ENCODE results near the gene GAL3ST2.
"Not testable (repeated sequence)": the region's sequence is repeated elsewhere in the genome, so short reads cannot be mapped to it uniquely, and the experiment has no call there.

Gene GAL3ST2

GRCh38 chr2:241820625-241821384 lies 44.2 kb downstream of the GAL3ST2 start:
- no peak for TF ChIP-seq EZH2 (IDR thresholded peaks at IDR 0.05)
- no peak for TF ChIP-seq FOXP2 (optimal IDR thresholded peaks at IDR 0.05; ENCODE audit: control extremely low read depth, extremely low read length, insufficient read depth)
- TF ChIP-seq POLR2AphosphoS5 (IDR thresholded peaks at IDR 0.05; ENCODE audit: borderline replicate concordance, low read depth, low read length): no peak

GRCh38 chr2:241821460-241822263 lies 45.0 kb downstream of the GAL3ST2 start:
- DNase-seq (ENCODE audit: low read depth, low spot score): no peak
- TF ChIP-seq EZH2 (IDR thresholded peaks at IDR 0.05) (no peak), POLR2AphosphoS5 (IDR thresholded peaks at IDR 0.05; ENCODE audit: borderline replicate concordance, low read depth, low read length) (no peak), FOXP2 (optimal IDR thresholded peaks at IDR 0.05; ENCODE audit: control extremely low read depth, extremely low read length, insufficient read depth) (no peak)
- H3K9me3 ChIP-seq (ENCODE audit: low read depth, low read length): no peaks in the 10 kb centered on the region
- peak overlapping the region; percentile 20 for H3K27ac ChIP-seq
- peak overlapping the region; percentile 19 for H3K9ac ChIP-seq (ENCODE audit: insufficient read length)
- peak overlapping the region; percentile 26; the same call in 1 of the 2 replicates for H3K4me3 ChIP-seq
- no peaks in the 10 kb centered on the region for H3K36me3 ChIP-seq (ENCODE audit: insufficient read depth, low read length)

More at GRCh38 chr2:241820625-241821384, 44.2 kb downstream of the GAL3ST2 start:
- no peaks in the 10 kb centered on the region for H3K9me3 ChIP-seq (ENCODE audit: low read depth, low read length)
- H3K4me3 ChIP-seq: peak overlapping the region; percentile 26; the same call in 1 of the 2 replicates
- H3K36me3 ChIP-seq (ENCODE audit: insufficient read depth, low read length): no peaks in the 10 kb centered on the region
- DNase-seq (ENCODE audit: low read depth, low spot score): no peak
- no peak overlapping the region; the same call in 1 of the 2 replicates for H3K27ac ChIP-seq
- H3K9ac ChIP-seq (ENCODE audit: insufficient read length): no peak overlapping the region

- Histone ChIP-seq H3K4me3 (no peak overlapping the region), H3K27ac (no peak overlapping the region), H3K36me3 (ENCODE audit: insufficient read depth, low read length) (no peaks in the 10 kb centered on the region), H3K9me3 (ENCODE audit: low read depth, low read length) (peaks cover 3% of the 10 kb centered on the region), H3K9ac (ENCODE audit: insufficient read length) (no peak overlapping the region)
- TF ChIP-seq FOXP2 (optimal IDR thresholded peaks at IDR 0.05; ENCODE audit: control extremely low read depth, extremely low read length, insufficient read depth): no peak
- no peak for TF ChIP-seq EZH2 (IDR thresholded peaks at IDR 0.05)
- no peak for TF ChIP-seq POLR2AphosphoS5 (IDR thresholded peaks at IDR 0.05; ENCODE audit: borderline replicate concordance, low read depth, low read length)
- no peak for DNase-seq (ENCODE audit: low read depth, low spot score)
Measured at GRCh38 chr2:241822264-241822623, 45.6 kb downstream of the GAL3ST2 start.

GRCh38 chr2:241823531-241824437 lies 47.2 kb downstream of the GAL3ST2 start:
- H3K4me3 ChIP-seq; H3K36me3 ChIP-seq (ENCODE audit: insufficient read depth, low read length); H3K9ac ChIP-seq (ENCODE audit: insufficient read length); H3K27ac ChIP-seq; H3K9me3 ChIP-seq (ENCODE audit: low read depth, low read length); DNase-seq (ENCODE audit: low read depth, low spot score): not testable (repeated sequence)

GRCh38 chr2:241827394-241827793 lies 50.8 kb downstream of the GAL3ST2 start:
- Histone ChIP-seq H3K9ac (ENCODE audit: insufficient read length) (no peak overlapping the region), H3K27ac (no peak overlapping the region)
- no peak for DNase-seq (ENCODE audit: low read depth, low spot score)

GRCh38 chr2:241833101-241833663 lies 56.6 kb downstream of the GAL3ST2 start:
- TF ChIP-seq FOXP2 (optimal IDR thresholded peaks at IDR 0.05; ENCODE audit: control extremely low read depth, extremely low read length, insufficient read depth) (no peak), EZH2 (IDR thresholded peaks at IDR 0.05) (no peak), POLR2AphosphoS5 (IDR thresholded peaks at IDR 0.05; ENCODE audit: borderline replicate concordance, low read depth, low read length) (no peak)
- Histone ChIP-seq H3K4me3 (peak overlapping the region; percentile 72), H3K36me3 (ENCODE audit: insufficient read depth, low read length) (no peaks in the 10 kb centered on the region), H3K9ac (ENCODE audit: insufficient read length) (peak overlapping the region; percentile 27), H3K9me3 (ENCODE audit: low read depth, low read length) (no peaks in the 10 kb centered on the region; the same call in 1 of the 2 replicates), H3K27ac (peak overlapping the region; percentile 93)
- DNase-seq (ENCODE audit: low read depth, low spot score): no peak

More at GRCh38 chr2:241827394-241827793, 50.8 kb downstream of the GAL3ST2 start:
- peaks cover 3% of the 10 kb centered on the region for H3K9me3 ChIP-seq (ENCODE audit: low read depth, low read length)
- no peak overlapping the region for H3K4me3 ChIP-seq
- TF ChIP-seq FOXP2 (optimal IDR thresholded peaks at IDR 0.05; ENCODE audit: control extremely low read depth, extremely low read length, insufficient read depth) (no peak), POLR2AphosphoS5 (IDR thresholded peaks at IDR 0.05; ENCODE audit: borderline replicate concordance, low read depth, low read length) (no peak), EZH2 (IDR thresholded peaks at IDR 0.05) (no peak)
- H3K36me3 ChIP-seq (ENCODE audit: insufficient read depth, low read length): no peaks in the 10 kb centered on the region

GRCh38 chr2:241833756-241834526 lies 57.3 kb downstream of the GAL3ST2 start:
- peak; percentile 64 for DNase-seq (ENCODE audit: low read depth, low spot score)
- not testable (repeated sequence) for H3K9me3 ChIP-seq (ENCODE audit: low read depth, low read length); H3K36me3 ChIP-seq (ENCODE audit: insufficient read depth, low read length)
- H3K4me3 ChIP-seq: peak overlapping the region; percentile 72
- TF ChIP-seq POLR2AphosphoS5 (IDR thresholded peaks at IDR 0.05; ENCODE audit: borderline replicate concordance, low read depth, low read length): peak; percentile 40
- peak overlapping the region; percentile 93 for H3K27ac ChIP-seq
- H3K9ac ChIP-seq (ENCODE audit: insufficient read length): peak overlapping the region; percentile 27

All from SK-N-MC (cell line).